H1 (cell line): ENCODE results near the gene ACO1. TPM values are rescaled to one million over a fixed set of nuclear protein-coding genes. Genes with fewer than 3 reads are reported as not detected.

ENCODE experiments used
- CTCF ChIA-PET: fragments of 300-600 bp; sonication (Branson Sonifier 250); formaldehyde crosslinking; loops from one replicate; lab custom pipeline; 2021; ENCODE audit not compliant: partially characterized antibody; lab: Charles Lee
- POLR2A ChIA-PET: fragments of 300-600 bp; sonication (Branson Sonifier 250); formaldehyde crosslinking; loops from one replicate; lab custom pipeline; 2021; ENCODE audit warnings: inconsistent platforms; ENCODE audit not compliant: partially characterized antibody; lab: Charles Lee
- DNase-seq, 2 experiments: peaks; one replicate each; pipeline versions ENCODE4 v3.0.0 to v3.0.0-alpha.2; 2010 to 2022; ENCODE audit warnings: low spot score in 2 of 2, low read depth in 1 of 2, mixed read lengths in 1 of 2
- FAIRE-seq: peaks from 2 replicates; lab custom pipeline; 2011; peaks lifted over from hg19 to GRCh38; lab: Jason Lieb, UNC
- H2AFZ ChIP-seq: 2 replicates; pipeline ENCODE4 v1.8.1; 2012; ENCODE audit warnings: low read length, inconsistent platforms
- H2AK5ac ChIP-seq: 2 replicates; pipeline ENCODE4 v1.6.1; 2013; ENCODE audit warnings: low read depth, low read length
- H2BK120ac ChIP-seq: replicated peaks from 2 replicates; pipeline ENCODE3; 2013; ENCODE audit warnings: low read depth, low read length, inconsistent platforms
- H2BK12ac ChIP-seq: 2 replicates; pipeline ENCODE4 v1.6.1; 2013; ENCODE audit warnings: low read depth, low read length
- H2BK15ac ChIP-seq: 2 replicates; pipeline ENCODE4 v1.6.1; 2013; ENCODE audit warnings: low read length
- H2BK20ac ChIP-seq: 2 replicates; pipeline ENCODE4 v1.6.1; 2013; ENCODE audit warnings: low read length
- H2BK5ac ChIP-seq: 2 replicates; pipeline ENCODE4 v1.6.1; 2013; ENCODE audit warnings: low read depth, low read length
- H3K14ac ChIP-seq: 2 replicates; pipeline ENCODE4 v1.6.1; 2013; ENCODE audit warnings: inconsistent platforms; ENCODE audit not compliant: insufficient read length
- H3K18ac ChIP-seq: 2 replicates; pipeline ENCODE4 v1.6.1; 2013; ENCODE audit warnings: low read length; ENCODE audit errors: extremely low read depth
- H3K23ac ChIP-seq: 2 replicates; pipeline ENCODE4 v1.6.1; 2013; ENCODE audit warnings: inconsistent platforms; ENCODE audit not compliant: insufficient read length
- H3K23me2 ChIP-seq: 2 replicates; pipeline ENCODE4 v1.6.1; 2013; ENCODE audit warnings: low read depth, low read length
- H3K27ac ChIP-seq: 2 replicates; pipeline ENCODE4 v1.6.1; 2011; ENCODE audit warnings: low read depth, low read length, inconsistent platforms
- H3K27me3 ChIP-seq, 4 experiments: replicated peaks in 1 of 4; 1 replicate in 1 of 4; 2 replicates in 3 of 4; pipeline versions ENCODE4 v1.6.1 to v1.8.1; 2011 to 2013; ENCODE audit warnings: low read length in 3 of 4, mild to moderate bottlenecking in 3 of 4, inconsistent platforms in 2 of 4, mixed read lengths in 2 of 4, moderate library complexity in 1 of 4; ENCODE audit not compliant: control insufficient read depth in 3 of 4, insufficient read depth in 3 of 4; ENCODE audit errors: extremely low read depth in 1 of 4
- H3K36me3 ChIP-seq, 4 experiments: 2 replicates each; pipeline versions ENCODE4 v1.6.1 to v1.8.1; 2011 to 2013; ENCODE audit warnings: mild to moderate bottlenecking in 4 of 4, low read length in 3 of 4, moderate library complexity in 2 of 4, control low read depth in 1 of 4, inconsistent platforms in 1 of 4; ENCODE audit not compliant: insufficient read depth in 4 of 4, control insufficient read depth in 2 of 4
- H3K4ac ChIP-seq: replicated peaks from 2 replicates; pipeline ENCODE3; 2013; ENCODE audit warnings: low read length, low read depth, mixed read lengths, inconsistent platforms; ENCODE audit not compliant: insufficient read length
- H3K4me1 ChIP-seq, 4 experiments: replicated peaks in 1 of 4; 1 replicate in 1 of 4; 2 replicates in 3 of 4; pipeline versions ENCODE4 v1.6.1 to v1.8.1; 2011 to 2013; ENCODE audit warnings: low read length in 3 of 4, inconsistent platforms in 2 of 4, mixed read lengths in 1 of 4; ENCODE audit not compliant: insufficient read depth in 4 of 4, control insufficient read depth in 3 of 4
- H3K4me2 ChIP-seq, 2 experiments: 2 replicates each; pipeline versions ENCODE4 v1.6.1 to v1.8.1; 2011 to 2013; ENCODE audit warnings: low read depth in 2 of 2, low read length in 2 of 2, control low read depth in 1 of 2, inconsistent platforms in 1 of 2, mild to moderate bottlenecking in 1 of 2; ENCODE audit not compliant: insufficient read depth in 1 of 2
- H3K4me3 ChIP-seq, 4 experiments: fragments of 200-600, 300-600 bp in 1 of 4; sonication (generic), shearing (Covaris generic), sonication (Bioruptor Twin) in 1 of 4; 2 replicates each; pipeline versions ENCODE4 v1.5.1 to v1.8.1; 2011 to 2016; ENCODE audit warnings: low read length in 4 of 4, low read depth in 3 of 4, control low read depth in 2 of 4, inconsistent platforms in 2 of 4, mild to moderate bottlenecking in 2 of 4, mixed read lengths in 1 of 4, moderate library complexity in 1 of 4; ENCODE audit not compliant: insufficient read depth in 2 of 4; ENCODE audit errors: extremely low read depth in 1 of 4
- H3K56ac ChIP-seq: replicated peaks from 2 replicates; pipeline ENCODE3; 2013; ENCODE audit warnings: low read depth, mild to moderate bottlenecking, mixed read lengths, low read length, inconsistent platforms; ENCODE audit not compliant: insufficient read length
- H3K79me1 ChIP-seq: 2 replicates; pipeline ENCODE4 v1.6.1; 2013; ENCODE audit warnings: low read depth, low read length, control low read depth
- H3K79me2 ChIP-seq, 2 experiments: 2 replicates each; pipeline versions ENCODE4 v1.6.1 to v1.8.1; 2012 to 2013; ENCODE audit warnings: low read length in 2 of 2, mild to moderate bottlenecking in 2 of 2, inconsistent platforms in 1 of 2; ENCODE audit not compliant: insufficient read depth in 2 of 2, control insufficient read depth in 1 of 2
- H3K9ac ChIP-seq, 4 experiments: replicated peaks in 1 of 4; 1 replicate in 1 of 4; 2 replicates in 3 of 4; pipeline versions ENCODE4 v1.6.1 to v1.8.1; 2011 to 2013; ENCODE audit warnings: low read depth in 3 of 4, low read length in 3 of 4, control low read depth in 2 of 4, mild to moderate bottlenecking in 2 of 4, moderate library complexity in 2 of 4, inconsistent platforms in 1 of 4; ENCODE audit errors: extremely low read depth in 1 of 4
- H3K9me3 ChIP-seq, 2 experiments: 2 replicates each; pipeline versions ENCODE4 v1.6.1 to v1.8.1; 2012 to 2013; ENCODE audit warnings: mild to moderate bottlenecking in 2 of 2, moderate library complexity in 2 of 2, control low read depth in 1 of 2, inconsistent platforms in 1 of 2, low read depth in 1 of 2, low read length in 1 of 2, mixed read lengths in 1 of 2; ENCODE audit not compliant: insufficient read depth in 2 of 2
- H4K20me1 ChIP-seq, 2 experiments: replicated peaks in 1 of 2; 2 replicates each; pipeline versions ENCODE3 to v1.8.1; 2011 to 2013; ENCODE audit warnings: inconsistent platforms in 2 of 2, low read length in 2 of 2, mild to moderate bottlenecking in 1 of 2; ENCODE audit not compliant: insufficient read depth in 2 of 2, control insufficient read depth in 1 of 2
- H4K5ac ChIP-seq: 2 replicates; pipeline ENCODE4 v1.6.1; 2013; ENCODE audit warnings: low read length, low read depth, mixed read lengths, inconsistent platforms; ENCODE audit not compliant: insufficient read length
- H4K8ac ChIP-seq: 2 replicates; pipeline ENCODE4 v1.8.0; 2013; ENCODE audit warnings: mild to moderate bottlenecking, moderate library complexity, low read length, inconsistent platforms; ENCODE audit not compliant: insufficient read depth; ENCODE audit errors: extremely low read depth
- H4K91ac ChIP-seq: replicated peaks from 2 replicates; pipeline ENCODE3; 2013; ENCODE audit warnings: low read length, mixed read lengths, inconsistent platforms; ENCODE audit not compliant: insufficient read length
- ASH2L ChIP-seq: fragments of 200-600, 300-600 bp; sonication (generic); IDR thresholded peaks from one replicate; pipeline ENCODE4 v1.7.1; 2017; ENCODE audit warnings: low read length
- CEBPB ChIP-seq: IDR thresholded peaks from 2 replicates; pipeline ENCODE4 v1.6.1; 2012; ENCODE audit warnings: low read depth, low read length
- CTBP2 ChIP-seq: IDR thresholded peaks from 2 replicates; pipeline ENCODE4 v1.7.0; 2011; ENCODE audit warnings: borderline replicate concordance, mild to moderate bottlenecking, moderate library complexity, mixed read lengths, low read length; ENCODE audit not compliant: insufficient read depth, insufficient read length
- EP300 ChIP-seq, 2 experiments: IDR thresholded peaks; 1 replicate in 1 of 2; 2 replicates in 1 of 2; pipeline ENCODE4 v1.6.1; 2011 to 2012; ENCODE audit warnings: low read depth in 2 of 2, low read length in 2 of 2, mild to moderate bottlenecking in 2 of 2, borderline replicate concordance in 1 of 2, inconsistent platforms in 1 of 2, moderate library complexity in 1 of 2
- KDM4A ChIP-seq: IDR thresholded peaks from one replicate; pipeline ENCODE4 v1.7.1; 2012; ENCODE audit warnings: low read depth, mild to moderate bottlenecking, moderate library complexity, low read length, inconsistent platforms; ENCODE audit not compliant: severe bottlenecking
- POLR2A ChIP-seq, 2 experiments: IDR thresholded peaks; 1 replicate in 1 of 2; 2 replicates in 1 of 2; pipeline ENCODE4 v1.6.1; 2011; ENCODE audit warnings: low read depth in 2 of 2, low read length in 2 of 2, mild to moderate bottlenecking in 2 of 2; ENCODE audit errors: control extremely low read depth in 1 of 2
- RAD21 ChIP-seq, 2 experiments: IDR thresholded peaks in 1 of 2; conservative IDR thresholded peaks in 1 of 2; 2 replicates each; pipeline ENCODE4 v1.6.1; 2011; ENCODE audit warnings: low read depth in 2 of 2, low read length in 2 of 2, improper control_type of control experiment in 1 of 2, inconsistent platforms in 1 of 2, mild to moderate bottlenecking in 1 of 2, moderate library complexity in 1 of 2
- SAP30 ChIP-seq: fragments of 300-600 bp; sonication (generic); IDR thresholded peaks from 2 replicates; pipeline ENCODE4 v1.7.1; 2012; ENCODE audit warnings: low read length, moderate library complexity, mild to moderate bottlenecking, inconsistent platforms; ENCODE audit not compliant: insufficient read depth, insufficient replicate concordance
- SIN3A ChIP-seq, 2 experiments: IDR thresholded peaks in 1 of 2; conservative IDR thresholded peaks in 1 of 2; 2 replicates each; pipeline ENCODE4 v1.6.1; 2011 to 2012; ENCODE audit warnings: low read length in 2 of 2, improper control_type of control experiment in 1 of 2, low read depth in 1 of 2, mild to moderate bottlenecking in 1 of 2
- SRF ChIP-seq: IDR thresholded peaks from 2 replicates; pipeline ENCODE4 v1.6.1; 2011; ENCODE audit warnings: mild to moderate bottlenecking, low read depth, low read length, moderate library complexity
- SUZ12 ChIP-seq: fragments of 200-600 bp; sonication (generic); IDR thresholded peaks from 2 replicates; pipeline ENCODE4 v1.6.1; 2012; ENCODE audit warnings: mild to moderate bottlenecking, inconsistent platforms, low read length, moderate library complexity, mixed read lengths
- TAF1 ChIP-seq: IDR thresholded peaks from 2 replicates; pipeline ENCODE4 v1.6.1; 2011; ENCODE audit warnings: mild to moderate bottlenecking, low read depth, low read length
- WGBS, 2 experiments: shearing (Covaris generic) in 1 of 2; methylation state at CpG; one replicate each; pipeline versions ENCODE4 v1.1.6 to v1.1.7; 2013 to 2015; ENCODE audit warnings: low lambda C conversion rate in 2 of 2, mixed read lengths in 2 of 2, inconsistent platforms in 1 of 2, low coverage in 1 of 2, missing lambda C conversion rate in 1 of 2; ENCODE audit not compliant: insufficient replicate concordance in 2 of 2, insufficient coverage in 1 of 2, insufficient read length in 1 of 2; ENCODE audit errors: extremely low coverage in 1 of 2, missing lambda C conversion rate in 1 of 2; 5-methylcytosine and 5-hydroxymethylcytosine counted together
- polyA plus RNA-seq, 7 experiments: library from polyadenylated mRNA; depleted of rRNA in 3 of 7; stranded (reverse) in 5 of 7; unstranded in 2 of 7; fragments of >200 nt in 5 of 7; fragments of 200-250 nt in 2 of 7; gene quantifications; 1 replicate in 5 of 7; 2 replicates in 1 of 7; 4 replicates in 1 of 7; pipeline versions ENCODE4 v1.2.1 to v1.2.3, GENCODE V29; 2011 to 2013; ENCODE audit warnings: missing spikeins in 2 of 7, mixed read lengths in 2 of 7
- total RNA-seq: library from RNA; stranded (reverse); fragmentation: NEBNext Ultra II Directional; extraction: Animal tissue kit (Norgen Biotek cat#: 25700); gene quantifications from 2 replicates; pipeline ENCODE4 v1.2.1, GENCODE V29; 2021
- TF ChIP-seq, protein P1 (sequence below): IDR thresholded peaks from 2 replicates; pipeline ENCODE4 v1.6.1; 2012; ENCODE audit warnings: inconsistent platforms

ACO1 gene
- total and polyA plus RNA-seq, 2 of the 8 experiments (the other 6 are each of a cell fraction or from before 2014, with no cell fraction given) = 39.3 to 49.8 TPM

DNA sequence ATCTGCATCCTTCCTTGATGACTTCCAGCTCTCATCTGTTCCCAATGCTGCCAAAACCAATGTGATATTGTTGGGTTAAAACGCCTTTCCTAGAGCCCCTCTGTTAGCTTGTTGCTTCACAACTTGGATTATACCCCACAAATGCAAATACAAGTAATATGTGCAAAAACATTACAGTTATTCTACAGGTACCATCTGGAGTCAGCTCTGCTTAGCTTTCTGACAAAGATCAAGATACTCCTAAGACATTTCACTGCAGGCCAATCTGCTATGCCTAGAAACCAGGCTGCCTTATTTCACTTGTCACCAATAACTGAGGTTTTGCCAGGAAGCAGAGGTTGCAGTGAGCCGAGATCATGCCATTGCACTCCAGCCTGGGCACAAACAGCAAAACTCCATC lies 36.9 kb upstream of the ACO1 start:
- Histone ChIP-seq H2BK120ac (peak overlapping the region; percentile 83), H3K27ac (no peak overlapping the region), H3K18ac (no peak overlapping the region; the same call in 1 of the 2 replicates), H2AK5ac (no peak overlapping the region), H2BK5ac (peak overlapping the region; percentile 53; the same call in 1 of the 2 replicates), H4K20me1 (no peaks in the 10 kb centered on the region), H2AFZ (no peak overlapping the region), H3K14ac (no peak overlapping the region), H3K23ac (no peak overlapping the region), H4K8ac (no peak overlapping the region), H3K23me2 (peaks cover 2% of the 10 kb centered on the region; the same call in 1 of the 2 replicates), H2BK20ac (peak overlapping the region; percentile 76; the same call in 1 of the 2 replicates), H3K79me1 (no peaks in the 10 kb centered on the region), H2BK12ac (peak overlapping the region; percentile 17; the same call in 1 of the 2 replicates), H3K4ac (peak overlapping the region; percentile 4), H4K91ac (peak overlapping the region; percentile 75), H3K9ac (no peak overlapping the region), H3K4me1 (peaks cover 9 to 30% (median 16%) of the 10 kb centered on the region in 4 experiments), H2BK15ac (no peak overlapping the region), H3K79me2 (no peaks in the 10 kb centered on the region), H4K5ac (no peak overlapping the region), H3K27me3 (no peaks in the 10 kb centered on the region), H3K56ac (no peak overlapping the region), H3K4me2 (no peak overlapping the region), H3K9me3 (no peaks in the 10 kb centered on the region), H3K36me3 (no peaks in the 10 kb centered on the region), H3K4me3 (no peak overlapping the region)
- no peak for FAIRE-seq
- ChIA-PET POLR2A (no interaction called here), CTCF (interaction anchor here (0.8 to 4.1 kb wide), 5 partner anchors 9 to 657 kb away, joined by 3 to 30 read pairs (median 4); no protein-coding TSS in a partner anchor)
- 84% methylated on average over 2 of the region's 2 CpGs; no CpG with 5 or more reads in 1 of the 2 experiments for WGBS, 2 experiments
- DNase-seq = no peak
- TF ChIP-seq TAF1 (no peak), CEBPB (no peak), EP300 (IDR thresholded peaks at IDR 0.05; ENCODE audit: borderline replicate concordance in 1 of 2, low read depth in 2 of 2, low read length in 2 of 2) (no peak), SAP30 (no peak), POLR2A (IDR thresholded peaks at IDR 0.05; ENCODE audit: control extremely low read depth in 1 of 2, low read depth in 2 of 2, low read length in 2 of 2) (no peak), CTBP2 (no peak), RAD21 (IDR thresholded peaks at IDR 0.05 in 1 of 2, conservative IDR thresholded peaks at IDR 0.05 in 1 of 2; ENCODE audit: low read depth in 2 of 2, low read length in 2 of 2) (no peak), SIN3A (conservative IDR thresholded peaks at IDR 0.05 in 1 of 2, IDR thresholded peaks at IDR 0.05 in 1 of 2; ENCODE audit: low read depth in 1 of 2, low read length in 2 of 2) (no peak), ASH2L (no peak), SRF (no peak), KDM4A (no peak), SUZ12 (no peak)
- TF ChIP-seq, protein P1, sequence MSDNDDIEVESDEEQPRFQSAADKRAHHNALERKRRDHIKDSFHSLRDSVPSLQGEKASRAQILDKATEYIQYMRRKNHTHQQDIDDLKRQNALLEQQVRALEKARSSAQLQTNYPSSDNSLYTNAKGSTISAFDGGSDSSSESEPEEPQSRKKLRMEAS = no peak
